Measurements from ENCODE around the gene ZC3H13.

The ZC3H13 gene

GRCh38 chr13:46063292-46063691 is 10.7 kb upstream of the ZC3H13 start:
- no peak for DNase-seq (ENCODE audit: low read depth in 2 of 2)

- DNase-seq (ENCODE audit: low read depth in 2 of 2), result no peak
Measured at GRCh38 chr13:46062185-46062584, 9.6 kb upstream of the ZC3H13 start.

GRCh38 chr13:46059405-46059804 is 6.9 kb upstream of the ZC3H13 start:
- no peak for DNase-seq (ENCODE audit: low read depth in 2 of 2)

- DNase-seq (ENCODE audit: low read depth in 2 of 2), result no peak
Measured at GRCh38 chr13:46058268-46058667, 5.7 kb upstream of the ZC3H13 start.

- DNase-seq (ENCODE audit: low read depth in 2 of 2), result no peak
Measured at GRCh38 chr13:46057256-46058015, 4.9 kb upstream of the ZC3H13 start.

- DNase-seq (ENCODE audit: low read depth in 2 of 2), result no peak
Measured at GRCh38 chr13:46053162-46054012, 841 bp upstream of the ZC3H13 start.

GRCh38 chr13:46051968-46052318 is 603 bp downstream of the ZC3H13 start:
- DNase-seq (ENCODE audit: low read depth in 2 of 2), result no peak

GRCh38 chr13:46050771-46051170 is 1.8 kb downstream of the ZC3H13 start:
- no peak for DNase-seq (ENCODE audit: low read depth in 2 of 2)

GRCh38 chr13:46045424-46045823 is 7.1 kb downstream of the ZC3H13 start:
- no peak for DNase-seq (ENCODE audit: low read depth in 2 of 2)

GRCh38 chr13:46043647-46044046 is 8.9 kb downstream of the ZC3H13 start:
- no peak for DNase-seq (ENCODE audit: low read depth in 2 of 2)

- no peak for DNase-seq (ENCODE audit: low read depth in 2 of 2)
Measured at GRCh38 chr13:46041419-46041839, 11.1 kb downstream of the ZC3H13 start.

GRCh38 chr13:46040763-46041162 is 11.8 kb downstream of the ZC3H13 start:
- DNase-seq (ENCODE audit: low read depth in 2 of 2), result no peak

- no peak for DNase-seq (ENCODE audit: low read depth in 2 of 2)
Measured at GRCh38 chr13:46039411-46040182, 12.9 kb downstream of the ZC3H13 start.

GRCh38 chr13:46038296-46038695 is 14.2 kb downstream of the ZC3H13 start:
- DNase-seq (ENCODE audit: low read depth in 2 of 2), result no peak

- no peak for DNase-seq (ENCODE audit: low read depth in 2 of 2)
Measured at GRCh38 chr13:46035066-46035465, 17.5 kb downstream of the ZC3H13 start.

GRCh38 chr13:46032341-46032740 is 20.2 kb downstream of the ZC3H13 start:
- no peak for DNase-seq (ENCODE audit: low read depth in 2 of 2)

GRCh38 chr13:46031581-46032263 is 20.8 kb downstream of the ZC3H13 start:
- no peak for DNase-seq (ENCODE audit: low read depth in 2 of 2)

- DNase-seq (ENCODE audit: low read depth in 2 of 2), result no peak
Measured at GRCh38 chr13:46025157-46025556, 27.4 kb downstream of the ZC3H13 start.

GRCh38 chr13:46022481-46022880 is 30.1 kb downstream of the ZC3H13 start:
- DNase-seq (ENCODE audit: low read depth in 2 of 2), result no peak

GRCh38 chr13:46016216-46016615 is 36.3 kb downstream of the ZC3H13 start:
- no peak for DNase-seq (ENCODE audit: low read depth in 2 of 2)

- no peak for DNase-seq (ENCODE audit: low read depth in 2 of 2)
Measured at GRCh38 chr13:46015366-46015765, 37.2 kb downstream of the ZC3H13 start.

- DNase-seq (ENCODE audit: low read depth in 2 of 2), result no peak
Measured at GRCh38 chr13:46012404-46012803, 40.1 kb downstream of the ZC3H13 start.

Data from stimulated activated CD8-positive, alpha-beta memory T cell treated with anti-CD3 and anti-CD28 coated beads, Interleukin-15, amount 100 ng/mL, for 4 hours (primary cell).